SW 1271 (cell line): ENCODE data around the gene HBZ.
"Not testable (repeated sequence)": the region's sequence is repeated elsewhere in the genome, so short reads cannot be mapped to it uniquely, and the experiment has no call there.

Experiments used
- DNase-seq, 2 experiments: peaks; one replicate each; lab custom pipeline; 2025; lab: John Stamatoyannopoulos, UW

The HBZ gene

GRCh38 chr16:164827-165538 is 12.5 kb downstream of the HBZ start:
- no peak for DNase-seq

GRCh38 chr16:165539-166374 is 13.3 kb downstream of the HBZ start, which contains the start of gene HBM:
HBM (plus strand) TSS chr16:165978; CDS start chr16:165998, 20 bp downstream.
- DNase-seq = no peak

DNA sequence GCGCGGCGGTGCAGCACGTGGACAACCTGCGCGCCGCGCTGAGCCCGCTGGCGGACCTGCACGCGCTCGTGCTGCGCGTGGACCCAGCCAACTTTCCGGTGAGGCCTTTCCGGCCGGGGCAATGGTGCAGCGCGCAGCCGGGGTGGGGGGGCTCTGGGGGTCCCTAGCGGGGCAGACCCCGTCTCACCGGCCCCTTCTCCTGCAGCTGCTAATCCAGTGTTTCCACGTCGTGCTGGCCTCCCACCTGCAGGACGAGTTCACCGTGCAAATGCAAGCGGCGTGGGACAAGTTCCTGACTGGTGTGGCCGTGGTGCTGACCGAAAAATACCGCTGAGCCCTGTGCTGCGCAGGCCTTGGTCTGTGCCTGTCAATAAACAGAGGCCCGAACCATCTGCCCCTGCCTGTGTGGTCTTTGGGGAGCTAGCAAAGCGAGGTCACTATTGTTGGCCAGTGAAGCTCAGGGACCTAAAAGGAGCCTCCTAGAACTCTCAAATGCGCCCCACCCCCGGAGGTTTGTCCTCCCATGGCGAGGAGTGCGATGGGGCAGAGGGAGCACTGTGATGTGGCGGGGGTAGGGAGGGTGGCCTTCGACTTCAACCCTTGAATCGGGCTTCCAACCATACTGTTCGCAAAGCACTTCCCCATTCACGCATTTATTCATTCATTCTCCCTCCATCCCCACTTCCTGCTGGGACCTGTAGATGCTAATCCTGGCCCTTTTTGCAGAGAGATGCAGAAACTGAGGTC is 14.1 kb downstream of the HBZ start:
- no peak for DNase-seq

- no peak for DNase-seq
These were observed 14.8 kb downstream of the HBZ start for GRCh38 chr16:167122-167690.

DNA sequence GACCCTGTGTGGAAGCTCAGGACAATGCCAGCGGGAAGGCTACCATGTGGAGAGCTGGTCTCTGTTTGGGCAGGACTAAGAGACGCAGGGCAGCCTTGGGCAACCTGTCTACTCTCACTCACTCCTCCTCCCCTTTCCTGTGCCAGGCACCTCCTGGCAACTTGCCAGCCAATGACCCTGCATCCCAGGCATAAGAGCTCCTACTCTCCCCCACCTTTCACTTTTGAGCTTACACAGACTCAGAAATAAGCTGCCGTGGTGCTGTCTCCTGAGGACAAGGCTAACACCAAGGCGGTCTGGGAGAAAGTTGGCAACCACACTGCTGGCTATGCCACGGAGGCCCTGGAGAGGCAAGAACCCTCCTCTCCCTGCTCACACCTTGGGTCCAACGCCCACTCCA is 16.0 kb downstream of the HBZ start:
- no peak for DNase-seq

DNA sequence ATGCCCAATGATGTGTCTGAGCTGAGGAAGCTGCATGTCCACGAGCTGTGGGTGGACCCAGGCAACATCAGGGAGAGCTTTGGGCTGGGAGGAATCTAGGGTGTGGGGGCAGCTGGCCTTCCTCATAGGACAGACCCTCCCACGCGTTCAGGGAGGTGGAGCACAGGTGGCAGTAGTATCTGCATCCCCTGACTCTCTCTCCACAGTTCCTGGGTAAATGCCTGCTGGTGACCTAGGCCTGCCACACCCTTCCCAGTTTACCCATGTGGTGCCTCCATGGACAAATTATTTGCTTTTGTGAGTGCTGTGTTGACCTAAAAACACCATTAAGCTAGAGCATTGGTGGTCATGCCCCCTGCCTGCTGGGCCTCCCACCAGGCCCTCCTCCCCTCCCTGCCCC is 16.6 kb downstream of the HBZ start:
- no peak for DNase-seq

DNA sequence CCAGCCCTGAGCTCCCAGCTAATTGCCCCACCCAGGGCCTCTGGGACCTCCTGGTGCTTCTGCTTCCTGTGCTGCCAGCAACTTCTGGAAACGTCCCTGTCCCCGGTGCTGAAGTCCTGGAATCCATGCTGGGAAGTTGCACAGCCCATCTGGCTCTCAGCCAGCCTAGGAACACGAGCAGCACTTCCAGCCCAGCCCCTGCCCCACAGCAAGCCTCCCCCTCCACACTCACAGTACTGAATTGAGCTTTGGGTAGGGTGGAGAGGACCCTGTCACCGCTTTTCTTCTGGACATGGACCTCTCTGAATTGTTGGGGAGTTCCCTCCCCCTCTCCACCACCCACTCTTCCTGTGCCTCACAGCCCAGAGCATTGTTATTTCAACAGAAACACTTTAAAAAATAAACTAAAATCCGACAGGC is 17.7 kb downstream of the HBZ start:
- peak in 1 of 2 experiments; percentile 9 for DNase-seq

DNA sequence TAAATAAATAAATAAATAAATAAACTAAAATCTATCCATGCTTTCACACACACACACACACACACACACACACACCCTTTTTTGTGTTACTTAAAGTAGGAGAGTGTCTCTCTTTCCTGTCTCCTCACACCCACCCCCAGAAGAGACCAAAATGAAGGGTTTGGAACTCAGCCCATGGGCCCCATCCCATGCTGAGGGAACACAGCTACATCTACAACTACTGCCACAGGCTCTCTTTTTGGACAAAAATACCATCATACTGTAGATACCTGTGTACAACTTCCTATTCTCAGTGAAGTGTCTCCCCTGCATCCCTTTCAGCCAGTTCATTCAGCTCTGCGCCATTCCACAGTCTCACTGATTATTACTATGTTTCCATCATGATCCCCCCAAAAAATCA is 18.3 kb downstream of the HBZ start:
- DNase-seq = no peak

DNA sequence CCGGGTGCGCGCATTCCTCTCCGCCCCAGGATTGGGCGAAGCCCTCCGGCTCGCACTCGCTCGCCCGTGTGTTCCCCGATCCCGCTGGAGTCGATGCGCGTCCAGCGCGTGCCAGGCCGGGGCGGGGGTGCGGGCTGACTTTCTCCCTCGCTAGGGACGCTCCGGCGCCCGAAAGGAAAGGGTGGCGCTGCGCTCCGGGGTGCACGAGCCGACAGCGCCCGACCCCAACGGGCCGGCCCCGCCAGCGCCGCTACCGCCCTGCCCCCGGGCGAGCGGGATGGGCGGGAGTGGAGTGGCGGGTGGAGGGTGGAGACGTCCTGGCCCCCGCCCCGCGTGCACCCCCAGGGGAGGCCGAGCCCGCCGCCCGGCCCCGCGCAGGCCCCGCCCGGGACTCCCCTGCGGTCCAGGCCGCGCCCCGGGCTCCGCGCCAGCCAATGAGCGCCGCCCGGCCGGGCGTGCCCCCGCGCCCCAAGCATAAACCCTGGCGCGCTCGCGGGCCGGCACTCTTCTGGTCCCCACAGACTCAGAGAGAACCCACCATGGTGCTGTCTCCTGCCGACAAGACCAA is 20.0 kb downstream of the HBZ start, which contains the start of gene HBA2:
TSS of gene HBA2 (plus strand) at position 503 of the 568 bp plus-strand sequence. CDS start at position 540, 37 bp downstream.
- not testable (repeated sequence) for DNase-seq

GRCh38 chr16:173211-173854 is 20.9 kb downstream of the HBZ start:
- not testable (repeated sequence) for DNase-seq

GRCh38 chr16:173928-174769 is 21.7 kb downstream of the HBZ start:
- DNase-seq = not testable (repeated sequence)

GRCh38 chr16:175011-175949 is 22.8 kb downstream of the HBZ start:
- no peak for DNase-seq

GRCh38 chr16:176006-176405 is 23.6 kb downstream of the HBZ start:
- DNase-seq = not testable (repeated sequence)

- DNase-seq = not testable (repeated sequence)
These were observed 24.3 kb downstream of the HBZ start, which contains the start of gene HBA1 for GRCh38 chr16:176477-177382. HBA1 (plus strand) TSS chr16:176680; CDS start chr16:176717, 37 bp downstream.

DNA sequence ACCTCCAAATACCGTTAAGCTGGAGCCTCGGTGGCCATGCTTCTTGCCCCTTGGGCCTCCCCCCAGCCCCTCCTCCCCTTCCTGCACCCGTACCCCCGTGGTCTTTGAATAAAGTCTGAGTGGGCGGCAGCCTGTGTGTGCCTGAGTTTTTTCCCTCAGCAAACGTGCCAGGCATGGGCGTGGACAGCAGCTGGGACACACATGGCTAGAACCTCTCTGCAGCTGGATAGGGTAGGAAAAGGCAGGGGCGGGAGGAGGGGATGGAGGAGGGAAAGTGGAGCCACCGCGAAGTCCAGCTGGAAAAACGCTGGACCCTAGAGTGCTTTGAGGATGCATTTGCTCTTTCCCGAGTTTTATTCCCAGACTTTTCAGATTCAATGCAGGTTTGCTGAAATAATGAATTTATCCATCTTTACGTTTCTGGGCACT is 25.0 kb downstream of the HBZ start:
- DNase-seq = peak in 1 of 2 experiments; percentile 97

GRCh38 chr16:177981-178667 is 25.7 kb downstream of the HBZ start:
- DNase-seq = no peak

DNA sequence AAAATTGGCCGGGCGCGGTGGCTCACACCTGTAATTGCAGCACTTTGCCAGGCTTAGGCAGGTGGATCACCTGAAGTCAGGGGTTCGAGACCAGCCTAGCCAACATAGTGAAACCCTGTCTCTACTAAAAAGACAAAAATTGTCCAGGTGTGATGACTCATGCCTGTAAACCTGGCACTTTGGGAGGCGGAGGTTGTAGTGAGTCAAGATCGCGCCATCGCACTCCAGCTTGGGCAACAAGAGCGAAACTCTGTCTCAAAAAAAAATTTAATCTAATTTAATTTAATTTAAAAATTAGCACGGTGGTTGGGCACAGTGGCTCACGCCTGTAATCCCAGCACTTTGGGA is 26.2 kb downstream of the HBZ start:
- no peak for DNase-seq
